Activated CD8-positive, alpha-beta memory T cell treated with anti-CD3 and anti-CD28 coated beads, Interleukin-2, amount 10 ng/mL, durations not matched to agents 7 days and 5 days (primary cell): ENCODE measurements around the gene RERE. TPM values are rescaled to one million over a fixed set of nuclear protein-coding genes. Genes with fewer than 3 reads are reported as not detected.

Experiments
- ATAC-seq: fragments of 150-1000 bp; cut with Tn5 transposase; one replicate; pipeline ENCODE4 v1.10.0; 2021; ENCODE audit warnings: moderate library complexity
- CTCF ChIA-PET: fragments of 350-600 bp; sonication (Branson Sonifier 250); formaldehyde crosslinking; loops from one replicate; lab custom pipeline; 2021; ENCODE audit warnings: antibody characterized with exemption; lab: Charles Lee
- DNase-seq: peaks from one replicate; pipeline ENCODE4 v3.0.0-alpha.2; 2020
- H3K27ac Mint-ChIP-seq: one replicate; pipeline ENCODE4 v1.8.0; 2021; ENCODE audit warnings: mild to moderate bottlenecking, mixed read lengths
- H3K27me3 Mint-ChIP-seq: one replicate; pipeline ENCODE4 v1.8.0; 2021; ENCODE audit warnings: mixed read lengths
- H3K36me3 Mint-ChIP-seq: one replicate; pipeline ENCODE4 v1.8.0; 2021; ENCODE audit warnings: mild to moderate bottlenecking, mixed read lengths
- H3K4me1 Mint-ChIP-seq: one replicate; pipeline ENCODE4 v1.8.0; 2021; ENCODE audit warnings: mixed read lengths
- H3K4me3 Mint-ChIP-seq: one replicate; pipeline ENCODE4 v1.8.0; 2021; ENCODE audit warnings: mild to moderate bottlenecking, moderate library complexity, mixed read lengths
- H3K9me3 Mint-ChIP-seq: one replicate; pipeline ENCODE4 v1.8.0; 2022; ENCODE audit warnings: low read depth, mixed read lengths
- total RNA-seq, 2 experiments: library from RNA; stranded (reverse); gene quantifications; one replicate each; pipeline ENCODE4 v1.2.3, GENCODE V29; 2021

Gene RERE
- total RNA-seq, 2 experiments from 2014 or later: 38.3 TPM

GRCh38 chr1:8359617-8360481, 457.6 kb downstream of the RERE start:
- CTCF ChIA-PET: interaction anchor here (1.1 kb wide), 1 partner anchor 11 kb away, joined by 3 read pairs; no protein-coding TSS in a partner anchor
- H3K36me3 Mint-ChIP-seq: peaks cover 5% of the 10 kb centered on the region
- no peaks in the 10 kb centered on the region for H3K9me3 Mint-ChIP-seq
- H3K4me1 Mint-ChIP-seq: no peaks in the 10 kb centered on the region
- ATAC-seq (no peak), DNase-seq (no peak)
- H3K4me3 Mint-ChIP-seq: no peak overlapping the region
- no peak overlapping the region for H3K27ac Mint-ChIP-seq
- no peaks in the 10 kb centered on the region for H3K27me3 Mint-ChIP-seq

GRCh38 chr1:8358897-8359616, 458.4 kb downstream of the RERE start:
- CTCF ChIA-PET: interaction anchor here (1.1 kb wide), 2 partner anchors 10 to 490 kb away, joined by 3 read pairs; no protein-coding TSS in a partner anchor
- DNase-seq: no peak
- Mint-ChIP-seq H3K9me3 (no peaks in the 10 kb centered on the region), H3K27ac (no peak overlapping the region), H3K4me3 (no peak overlapping the region), H3K36me3 (peaks cover 5% of the 10 kb centered on the region), H3K4me1 (no peaks in the 10 kb centered on the region), H3K27me3 (no peaks in the 10 kb centered on the region)
- no peak for ATAC-seq

- Mint-ChIP-seq H3K36me3 (peaks cover 5% of the 10 kb centered on the region), H3K4me1 (no peaks in the 10 kb centered on the region), H3K27ac (no peak overlapping the region), H3K4me3 (no peak overlapping the region), H3K9me3 (no peaks in the 10 kb centered on the region), H3K27me3 (no peaks in the 10 kb centered on the region)
- CTCF ChIA-PET: interaction anchor here (0.6 to 1.1 kb wide), 2 partner anchors 383 to 491 kb away, joined by 3 read pairs; no protein-coding TSS in a partner anchor
- DNase-seq: no peak
- no peak for ATAC-seq
Measured at GRCh38 chr1:8358241-8358896, 459.1 kb downstream of the RERE start.

GRCh38 chr1:8357329-8358101, 459.9 kb downstream of the RERE start:
- CTCF ChIA-PET: interaction anchor here (0.6 kb wide), 1 partner anchor 382 kb away, joined by 3 read pairs; no protein-coding TSS in a partner anchor
- Mint-ChIP-seq H3K36me3 (peaks cover 5% of the 10 kb centered on the region), H3K4me1 (no peaks in the 10 kb centered on the region), H3K4me3 (no peak overlapping the region), H3K27me3 (no peaks in the 10 kb centered on the region), H3K9me3 (no peaks in the 10 kb centered on the region), H3K27ac (no peak overlapping the region)
- ATAC-seq (no peak), DNase-seq (no peak)

GRCh38 chr1:8356256-8357209, 460.9 kb downstream of the RERE start:
- H3K27ac Mint-ChIP-seq: no peak overlapping the region
- H3K4me1 Mint-ChIP-seq: no peaks in the 10 kb centered on the region
- DNase-seq (no peak), ATAC-seq (no peak)
- H3K36me3 Mint-ChIP-seq: peaks cover 5% of the 10 kb centered on the region
- no peaks in the 10 kb centered on the region for H3K27me3 Mint-ChIP-seq
- CTCF ChIA-PET: no interaction called here
- no peak overlapping the region for H3K4me3 Mint-ChIP-seq
- no peaks in the 10 kb centered on the region for H3K9me3 Mint-ChIP-seq

GRCh38 chr1:8355439-8356255, 461.8 kb downstream of the RERE start:
- CTCF ChIA-PET: no interaction called here
- Mint-ChIP-seq H3K4me1 (no peaks in the 10 kb centered on the region), H3K4me3 (no peak overlapping the region), H3K27me3 (no peaks in the 10 kb centered on the region), H3K9me3 (no peaks in the 10 kb centered on the region), H3K27ac (no peak overlapping the region), H3K36me3 (peaks cover 5% of the 10 kb centered on the region)
- ATAC-seq (no peak), DNase-seq (no peak)

GRCh38 chr1:8354038-8354437, 463.4 kb downstream of the RERE start:
- H3K4me1 Mint-ChIP-seq: no peaks in the 10 kb centered on the region
- DNase-seq (no peak), ATAC-seq (no peak)
- CTCF ChIA-PET: no interaction called here
- peaks cover 5% of the 10 kb centered on the region for H3K36me3 Mint-ChIP-seq
- no peak overlapping the region for H3K4me3 Mint-ChIP-seq
- H3K9me3 Mint-ChIP-seq: no peaks in the 10 kb centered on the region
- no peaks in the 10 kb centered on the region for H3K27me3 Mint-ChIP-seq
- H3K27ac Mint-ChIP-seq: no peak overlapping the region

GRCh38 chr1:8352886-8353785, 464.3 kb downstream of the RERE start:
- Mint-ChIP-seq H3K4me1 (no peaks in the 10 kb centered on the region), H3K36me3 (peaks cover 2% of the 10 kb centered on the region), H3K4me3 (no peak overlapping the region), H3K9me3 (no peaks in the 10 kb centered on the region), H3K27me3 (peaks cover 2% of the 10 kb centered on the region), H3K27ac (no peak overlapping the region)
- DNase-seq: no peak
- no peak for ATAC-seq
- CTCF ChIA-PET: interaction anchor here (1.1 to 5.2 kb wide), 2 partner anchors 321 to 340 kb away, joined by 3 to 79 read pairs; no protein-coding TSS in a partner anchor

GRCh38 chr1:8352471-8352845, 465.0 kb downstream of the RERE start:
- no peak for DNase-seq
- Mint-ChIP-seq H3K4me3 (no peak overlapping the region), H3K27me3 (peaks cover 2% of the 10 kb centered on the region), H3K4me1 (no peaks in the 10 kb centered on the region), H3K27ac (no peak overlapping the region), H3K9me3 (no peaks in the 10 kb centered on the region), H3K36me3 (no peaks in the 10 kb centered on the region)
- ATAC-seq: no peak
- CTCF ChIA-PET: interaction anchor here (1.1 to 5.2 kb wide), 2 partner anchors 320 to 339 kb away, joined by 3 to 79 read pairs; no protein-coding TSS in a partner anchor

GRCh38 chr1:8351693-8352470, 465.6 kb downstream of the RERE start:
- Mint-ChIP-seq H3K27ac (no peak overlapping the region), H3K4me1 (no peaks in the 10 kb centered on the region), H3K4me3 (no peak overlapping the region), H3K27me3 (peaks cover 2% of the 10 kb centered on the region), H3K9me3 (no peaks in the 10 kb centered on the region), H3K36me3 (no peaks in the 10 kb centered on the region)
- no peak for DNase-seq
- ATAC-seq: no peak
- CTCF ChIA-PET: interaction anchor here (1.1 to 5.2 kb wide), 3 partner anchors 141 to 338 kb away, joined by 3 to 79 read pairs (median 3); no protein-coding TSS in a partner anchor
